Measurements from ENCODE around the gene TACR2. TPM values are rescaled to one million over a fixed set of nuclear protein-coding genes. Genes with fewer than 3 reads are reported as not detected.
A peak's percentile ranks its signal among the peaks of the same experiment; 100 is the strongest.

TACR2 gene
- total RNA-seq, 2 donors from 2014 or later, result not detected

DNA sequence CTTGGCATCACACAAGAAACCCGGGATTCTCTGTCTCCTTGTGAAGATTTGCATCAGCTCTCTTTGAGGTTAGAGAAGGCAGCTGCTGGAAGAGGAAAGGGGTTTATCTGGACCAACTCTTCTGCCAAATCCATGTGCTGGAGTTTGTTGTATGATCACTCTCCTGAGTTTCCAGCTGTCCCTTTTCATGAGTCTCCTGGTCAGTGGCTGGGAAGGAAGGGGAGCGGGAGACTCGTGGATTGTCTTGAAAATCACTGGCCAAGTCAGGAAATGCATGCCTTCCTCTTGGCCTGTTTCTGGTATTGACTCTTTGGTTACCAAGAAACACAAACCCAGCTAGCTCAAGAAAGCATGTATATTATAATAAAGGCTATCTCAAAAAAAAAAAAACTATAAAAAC lies 38.8 kb downstream of the TACR2 start:
- no peak for DNase-seq (ENCODE audit: low spot score)

DNA sequence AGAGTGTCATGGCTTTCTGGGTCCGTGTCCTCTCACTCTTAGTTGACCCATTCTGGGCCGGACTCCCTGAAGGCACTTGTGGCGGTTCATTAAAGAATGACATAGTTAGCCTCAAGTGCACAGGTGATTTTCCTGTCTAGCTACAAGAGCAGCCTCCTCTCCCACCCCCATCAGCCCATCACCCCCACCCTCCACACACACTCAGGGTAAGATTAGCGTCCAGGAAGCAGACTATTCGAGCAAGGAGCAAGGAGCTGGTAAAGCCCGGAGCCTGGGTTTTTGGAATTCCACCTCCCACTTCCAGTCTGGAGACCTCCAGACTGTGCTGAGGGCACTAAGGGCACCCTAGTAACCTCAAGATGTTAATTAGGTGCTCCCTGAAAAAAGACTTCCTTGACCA lies 39.5 kb downstream of the TACR2 start:
- Mint-ChIP-seq H3K27me3 (no peaks in the 10 kb centered on the region), H3K27ac (no peak overlapping the region), H3K36me3 (peaks cover 24% of the 10 kb centered on the region), H3K9me3 (no peaks in the 10 kb centered on the region), H3K4me1 (ENCODE audit: low read depth in 2 of 2) (peaks cover 10 to 13% of the 10 kb centered on the region in 2 donors), H3K4me3 (no peak overlapping the region)
- ATAC-seq (no peak), DNase-seq (ENCODE audit: low spot score) (no peak)

More for the DNA sequence above, 38.8 kb downstream of the TACR2 start:
- Mint-ChIP-seq H3K27me3 (no peaks in the 10 kb centered on the region), H3K9me3 (no peaks in the 10 kb centered on the region), H3K27ac (no peak overlapping the region), H3K4me3 (no peak overlapping the region), H3K36me3 (peaks cover 24% of the 10 kb centered on the region), H3K4me1 (ENCODE audit: low read depth in 2 of 2) (peaks cover 10 to 13% of the 10 kb centered on the region in 2 donors)
- ATAC-seq, result no peak

DNA sequence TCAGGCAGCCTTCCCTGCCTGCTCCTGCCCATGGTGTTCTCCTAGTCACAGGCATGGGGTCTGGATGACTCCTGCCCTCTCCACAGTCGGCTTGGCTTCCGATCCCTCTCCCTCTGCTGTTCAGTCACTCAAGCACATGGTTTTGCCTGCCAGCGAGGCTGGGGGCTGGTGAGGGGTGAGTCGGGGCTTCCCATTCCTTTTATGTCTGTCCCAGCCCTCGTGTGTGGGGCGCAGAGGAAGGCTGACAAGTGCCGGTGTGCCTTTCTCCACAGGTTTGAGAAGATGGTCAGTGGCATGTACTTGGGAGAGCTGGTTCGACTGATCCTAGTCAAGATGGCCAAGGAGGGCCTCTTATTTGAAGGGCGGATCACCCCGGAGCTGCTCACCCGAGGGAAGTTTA lies 40.1 kb downstream of the TACR2 start:
- no peaks in the 10 kb centered on the region for H3K9me3 Mint-ChIP-seq
- H3K36me3 Mint-ChIP-seq, result peaks cover 26% of the 10 kb centered on the region
- peaks cover 10 to 16% of the 10 kb centered on the region in 2 donors for H3K4me1 Mint-ChIP-seq (ENCODE audit: low read depth in 2 of 2)
- no peak overlapping the region for H3K27ac Mint-ChIP-seq
- no peaks in the 10 kb centered on the region for H3K27me3 Mint-ChIP-seq
- no peak for DNase-seq (ENCODE audit: low spot score)
- no peak overlapping the region for H3K4me3 Mint-ChIP-seq
- no peak for ATAC-seq

GRCh38 chr10:69375307-69376151 lies 41.2 kb downstream of the TACR2 start:
- Mint-ChIP-seq H3K27ac (no peak overlapping the region), H3K9me3 (no peaks in the 10 kb centered on the region), H3K4me1 (ENCODE audit: low read depth in 2 of 2) (peaks cover 10 to 16% of the 10 kb centered on the region in 2 donors), H3K27me3 (no peaks in the 10 kb centered on the region), H3K36me3 (peaks cover 33% of the 10 kb centered on the region), H3K4me3 (no peak overlapping the region)
- DNase-seq (ENCODE audit: low spot score), result no peak
- ATAC-seq, result peak in 1 of 2 donors; percentile 17

DNA sequence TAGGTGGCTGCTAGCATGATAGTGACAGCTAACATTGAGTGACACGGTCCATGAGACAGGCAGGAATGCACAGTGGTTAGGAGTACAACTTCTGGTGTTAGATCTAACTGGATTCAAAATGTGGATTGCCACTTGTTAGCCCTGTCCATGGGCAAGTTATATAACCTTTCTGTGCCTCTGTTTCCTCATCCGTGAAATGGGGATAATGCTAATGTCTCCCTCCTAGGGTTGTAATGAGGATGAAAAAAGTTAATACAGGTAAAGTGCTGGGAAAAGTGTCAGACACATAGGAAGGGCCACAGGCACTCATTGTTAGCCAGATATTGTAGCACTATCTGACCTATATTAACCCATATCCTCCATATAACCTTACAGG lies 41.8 kb downstream of the TACR2 start:
- no peak for ATAC-seq
- H3K36me3 Mint-ChIP-seq, result peaks cover 37% of the 10 kb centered on the region
- H3K27ac Mint-ChIP-seq, result no peak overlapping the region
- peaks cover 10 to 16% of the 10 kb centered on the region in 2 donors for H3K4me1 Mint-ChIP-seq (ENCODE audit: low read depth in 2 of 2)
- no peak for DNase-seq (ENCODE audit: low spot score)
- H3K27me3 Mint-ChIP-seq, result no peaks in the 10 kb centered on the region
- H3K4me3 Mint-ChIP-seq, result no peak overlapping the region
- no peaks in the 10 kb centered on the region for H3K9me3 Mint-ChIP-seq

DNA sequence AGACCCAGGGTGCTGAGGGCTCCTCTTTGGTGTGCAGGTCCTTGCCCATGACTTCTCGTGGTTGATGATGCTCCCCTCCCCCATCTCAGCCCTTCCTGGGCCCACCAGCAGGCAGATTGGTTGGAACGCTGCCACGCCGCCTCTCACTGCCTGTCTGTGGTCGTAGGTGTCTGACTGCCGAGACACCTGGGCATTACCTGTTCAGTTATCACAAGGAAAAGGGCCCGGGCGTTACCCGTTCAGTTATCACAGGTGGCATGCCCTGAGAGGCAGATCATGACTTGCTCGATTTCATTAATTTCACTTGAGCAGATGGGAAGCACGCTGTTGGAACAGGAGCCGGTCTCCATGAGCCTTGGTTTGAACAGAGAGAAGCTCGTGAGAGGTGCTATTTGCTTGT lies 42.5 kb downstream of the TACR2 start:
- Mint-ChIP-seq H3K36me3 (peaks cover 38% of the 10 kb centered on the region), H3K27me3 (no peaks in the 10 kb centered on the region), H3K4me3 (no peak overlapping the region), H3K9me3 (no peaks in the 10 kb centered on the region), H3K27ac (no peak overlapping the region), H3K4me1 (ENCODE audit: low read depth in 2 of 2) (peaks cover 10 to 18% of the 10 kb centered on the region in 2 donors)
- no peak for DNase-seq (ENCODE audit: low spot score)
- ATAC-seq, result no peak

GRCh38 chr10:69372126-69372980 lies 44.4 kb downstream of the TACR2 start:
- Mint-ChIP-seq H3K27me3 (no peaks in the 10 kb centered on the region), H3K4me1 (ENCODE audit: low read depth in 2 of 2) (peaks cover 10 to 20% of the 10 kb centered on the region in 2 donors), H3K9me3 (no peaks in the 10 kb centered on the region), H3K36me3 (peaks cover 38% of the 10 kb centered on the region), H3K27ac (peak overlapping the region in 1 of 2 donors; percentile 7), H3K4me3 (no peak overlapping the region)
- no peak for DNase-seq (ENCODE audit: low spot score)
- no peak for ATAC-seq

DNA sequence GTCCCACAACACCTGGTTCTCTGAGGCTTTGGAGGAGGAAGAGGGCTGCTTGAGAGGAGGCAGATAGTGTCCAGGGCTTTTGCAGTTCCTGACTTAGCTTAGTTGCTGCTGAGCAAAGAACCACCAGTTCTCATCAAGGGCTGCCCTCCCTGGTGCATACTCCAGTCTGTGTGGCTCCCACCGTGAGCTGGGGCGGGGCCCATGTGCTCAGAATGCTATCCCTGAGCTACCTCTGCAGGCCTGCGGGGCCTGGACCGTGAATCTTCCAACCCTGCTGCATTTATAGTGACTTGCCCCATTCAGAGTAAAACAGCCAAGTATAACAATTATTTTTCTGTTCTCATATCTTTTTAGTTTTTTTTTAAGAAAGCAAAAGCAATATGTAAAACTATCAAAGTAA lies 49.2 kb downstream of the TACR2 start:
- H3K27ac Mint-ChIP-seq, result no peak overlapping the region
- H3K36me3 Mint-ChIP-seq, result peaks cover 28% of the 10 kb centered on the region
- H3K4me1 Mint-ChIP-seq (ENCODE audit: low read depth in 2 of 2), result peaks cover 7 to 18% of the 10 kb centered on the region in 2 donors
- no peaks in the 10 kb centered on the region for H3K27me3 Mint-ChIP-seq
- no peaks in the 10 kb centered on the region for H3K9me3 Mint-ChIP-seq
- H3K4me3 Mint-ChIP-seq, result no peak overlapping the region
- ATAC-seq, result no peak
- DNase-seq (ENCODE audit: low spot score), result no peak

GRCh38 chr10:69366738-69367137 lies 50.0 kb downstream of the TACR2 start:
- Mint-ChIP-seq H3K4me1 (ENCODE audit: low read depth in 2 of 2) (peaks cover 7 to 15% of the 10 kb centered on the region in 2 donors), H3K36me3 (peaks cover 20% of the 10 kb centered on the region), H3K27ac (no peak overlapping the region), H3K4me3 (no peak overlapping the region), H3K9me3 (no peaks in the 10 kb centered on the region), H3K27me3 (no peaks in the 10 kb centered on the region)
- DNase-seq (ENCODE audit: low spot score) (no peak), ATAC-seq (no peak)

DNA sequence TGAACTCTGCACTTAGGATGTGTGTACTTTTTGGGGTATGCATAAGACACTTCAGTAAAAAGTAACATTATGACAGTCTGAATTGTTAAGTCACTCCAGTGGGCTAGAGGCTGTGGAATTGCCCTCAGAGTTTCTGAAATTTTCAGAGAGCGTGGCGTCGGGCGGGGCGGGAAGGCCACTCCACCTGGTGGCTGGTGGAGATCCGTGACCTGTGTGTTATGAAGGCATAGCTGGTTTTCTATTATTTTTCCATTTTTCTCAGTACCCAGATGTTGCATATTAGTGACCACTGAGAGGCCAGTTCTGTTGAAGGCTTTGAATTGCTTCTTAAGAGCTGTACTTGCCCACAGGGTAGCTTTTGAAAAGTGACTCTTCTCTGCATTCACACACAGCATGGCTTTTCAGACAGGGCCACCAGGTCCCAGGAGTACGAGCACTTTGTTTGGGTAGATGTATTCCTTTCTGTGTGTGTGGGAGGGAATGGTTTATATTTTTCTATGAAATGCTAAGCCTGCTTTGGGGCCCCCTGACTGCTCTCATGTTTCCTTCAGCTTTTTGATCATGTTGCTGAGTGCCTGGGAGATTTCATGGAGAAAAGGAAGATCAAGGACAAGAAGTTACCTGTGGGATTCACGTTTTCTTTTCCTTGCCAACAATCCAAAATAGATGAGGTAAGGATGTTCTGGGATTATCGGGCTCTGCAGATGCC lies 52.3 kb downstream of the TACR2 start:
- ATAC-seq (no peak), DNase-seq (ENCODE audit: low spot score) (no peak)
- Mint-ChIP-seq H3K4me1 (ENCODE audit: low read depth in 2 of 2) (peaks cover 18 to 25% of the 10 kb centered on the region in 2 donors), H3K4me3 (no peak overlapping the region), H3K27ac (no peak overlapping the region), H3K27me3 (no peaks in the 10 kb centered on the region), H3K36me3 (peaks cover 5% of the 10 kb centered on the region), H3K9me3 (no peaks in the 10 kb centered on the region)

- H3K4me3 Mint-ChIP-seq, result no peak overlapping the region
- no peaks in the 10 kb centered on the region for H3K36me3 Mint-ChIP-seq
- no peaks in the 10 kb centered on the region for H3K9me3 Mint-ChIP-seq
- DNase-seq (ENCODE audit: low spot score), result no peak
- no peak overlapping the region for H3K27ac Mint-ChIP-seq
- peaks cover 24 to 27% of the 10 kb centered on the region in 2 donors for H3K4me1 Mint-ChIP-seq (ENCODE audit: low read depth in 2 of 2)
- no peaks in the 10 kb centered on the region for H3K27me3 Mint-ChIP-seq
- no peak for ATAC-seq
These were observed 53.1 kb downstream of the TACR2 start for GRCh38 chr10:69363666-69364065.

DNA sequence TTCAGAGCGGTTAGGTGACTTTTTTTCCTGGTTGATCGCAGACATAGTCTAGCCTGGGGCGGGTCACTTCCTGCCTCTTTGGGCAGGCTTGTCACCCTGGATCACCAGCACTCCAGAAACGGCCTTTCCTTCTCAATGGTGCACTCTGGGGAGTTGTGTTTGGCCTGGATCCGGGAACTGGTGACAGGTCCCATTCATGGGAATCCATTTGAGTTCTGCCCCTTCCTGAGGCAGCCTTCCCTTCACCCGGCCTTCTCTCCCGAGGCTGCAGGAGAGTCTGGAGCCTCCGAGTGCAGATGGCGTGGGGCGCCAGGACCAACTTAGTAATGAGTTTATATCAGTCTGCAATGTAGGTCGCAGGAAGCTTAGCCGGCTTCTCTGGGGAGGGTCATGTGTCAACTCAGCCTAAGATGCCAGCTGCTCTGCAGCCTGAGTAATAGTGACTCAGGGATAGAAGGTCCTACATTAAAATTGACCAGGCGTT lies 54.2 kb downstream of the TACR2 start:
- H3K36me3 Mint-ChIP-seq, result no peaks in the 10 kb centered on the region
- no peaks in the 10 kb centered on the region for H3K27me3 Mint-ChIP-seq
- ATAC-seq (no peak), DNase-seq (ENCODE audit: low spot score) (no peak)
- H3K9me3 Mint-ChIP-seq, result no peaks in the 10 kb centered on the region
- no peak overlapping the region for H3K27ac Mint-ChIP-seq
- no peak overlapping the region for H3K4me3 Mint-ChIP-seq
- H3K4me1 Mint-ChIP-seq (ENCODE audit: low read depth in 2 of 2), result peaks cover 32 to 33% of the 10 kb centered on the region in 2 donors

- no peak overlapping the region for H3K27ac Mint-ChIP-seq
- H3K9me3 Mint-ChIP-seq, result no peaks in the 10 kb centered on the region
These were observed 55.5 kb downstream of the TACR2 start for GRCh38 chr10:69361303-69361614.

More at GRCh38 chr10:69361303-69361614, 55.5 kb downstream of the TACR2 start:
- Mint-ChIP-seq H3K4me3 (no peak overlapping the region), H3K36me3 (no peaks in the 10 kb centered on the region), H3K4me1 (ENCODE audit: low read depth in 2 of 2) (peaks cover 32 to 34% of the 10 kb centered on the region in 2 donors), H3K27me3 (no peaks in the 10 kb centered on the region)
- ATAC-seq, result no peak
- no peak for DNase-seq (ENCODE audit: low spot score)

All from natural killer cell treated with Interleukin-12 subunit alpha and Interleukin-12 subunit beta and Interleukin-15 and Interleukin-18, amount 100 ng/mL, for 72 hours (primary cell).